HL-60/S4 treated with phorbol 12-myristate 13-acetate at 8.2 ng/mL for 4 days and 3 days (cell line): Measurements from ENCODE around the gene SLC12A2.

Source experiments
- in situ Hi-C: fragments of 300-500 bp; cut with MboI; formaldehyde crosslinking; loops from 2 replicates; pipeline ENCODE4 v1.15.0; 2022; ENCODE audit warnings: low sequenced_read_pairs

Gene SLC12A2

GRCh38 chr5:128216860-128217531 is 133.4 kb downstream of the SLC12A2 start:
- in situ Hi-C loops: loop anchor here (25.0 kb wide), 1 partner anchor 655 kb away; no protein-coding TSS in a partner anchor

DNA sequence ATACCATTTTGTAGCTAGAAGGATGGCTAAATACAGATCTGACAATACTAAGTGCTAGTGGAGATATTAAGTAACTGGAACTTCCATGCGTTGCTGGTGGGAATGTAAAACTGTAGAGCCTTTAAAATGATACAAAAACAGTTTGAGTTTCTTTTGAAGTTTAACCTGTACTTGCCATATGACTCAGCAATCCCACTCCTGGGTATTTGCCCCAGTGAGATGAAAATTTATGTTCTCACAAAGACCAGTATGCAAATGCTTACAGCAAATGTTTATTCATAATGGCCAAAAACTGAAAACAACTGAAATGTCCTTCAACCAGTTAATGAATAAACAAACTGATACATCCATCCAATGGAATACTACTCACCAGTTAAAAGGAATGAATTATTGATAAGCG is 137.3 kb downstream of the SLC12A2 start:
- in situ Hi-C loops: loop anchor here (25.0 kb wide), 1 partner anchor 659 kb away; no protein-coding TSS in a partner anchor

GRCh38 chr5:128224336-128224735 is 140.8 kb downstream of the SLC12A2 start:
- in situ Hi-C loops: loop anchor here (25.0 kb wide), 1 partner anchor 662 kb away; no protein-coding TSS in a partner anchor

- in situ Hi-C loops: no loop called here
Measured at GRCh38 chr5:128225245-128226030, 141.9 kb downstream of the SLC12A2 start.

DNA sequence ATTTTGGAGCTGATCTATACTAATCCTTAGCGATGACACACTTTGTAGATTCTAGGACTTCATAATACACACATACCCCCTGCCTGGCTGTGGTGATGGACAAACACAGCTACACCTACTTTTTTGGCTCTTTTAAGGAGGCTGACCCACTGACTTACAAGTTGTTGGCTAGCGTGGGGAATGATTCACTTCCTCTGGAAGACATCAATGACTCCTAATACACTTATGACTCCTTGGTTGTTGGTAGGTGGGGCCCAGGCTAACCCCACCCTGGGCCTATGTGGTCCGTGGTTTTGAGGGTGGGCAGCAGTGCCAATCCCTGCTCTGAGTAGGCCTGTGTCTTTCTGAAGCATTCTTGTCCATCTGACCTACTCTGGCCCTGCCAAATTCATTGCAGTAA is 144.4 kb downstream of the SLC12A2 start:
- in situ Hi-C loops: no loop called here

DNA sequence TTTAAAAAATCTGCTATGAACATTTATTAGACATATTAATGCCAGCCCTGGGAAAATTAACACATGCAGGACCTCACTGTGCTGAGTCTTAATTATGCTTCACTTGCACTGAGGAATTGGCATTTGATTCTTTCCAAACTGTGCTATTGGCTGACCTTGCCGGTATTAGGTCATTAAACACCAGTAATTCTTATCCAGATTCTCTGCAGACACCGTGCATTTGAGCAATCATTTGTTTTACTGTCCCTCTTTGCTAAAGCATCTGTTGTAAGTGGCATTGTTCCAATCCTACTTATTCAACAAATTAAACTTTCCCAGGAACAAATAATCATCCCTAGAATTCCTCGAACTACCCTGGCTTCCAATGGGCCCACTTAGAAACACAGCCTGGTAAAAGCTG is 145.0 kb downstream of the SLC12A2 start:
- in situ Hi-C loops: no loop called here

DNA sequence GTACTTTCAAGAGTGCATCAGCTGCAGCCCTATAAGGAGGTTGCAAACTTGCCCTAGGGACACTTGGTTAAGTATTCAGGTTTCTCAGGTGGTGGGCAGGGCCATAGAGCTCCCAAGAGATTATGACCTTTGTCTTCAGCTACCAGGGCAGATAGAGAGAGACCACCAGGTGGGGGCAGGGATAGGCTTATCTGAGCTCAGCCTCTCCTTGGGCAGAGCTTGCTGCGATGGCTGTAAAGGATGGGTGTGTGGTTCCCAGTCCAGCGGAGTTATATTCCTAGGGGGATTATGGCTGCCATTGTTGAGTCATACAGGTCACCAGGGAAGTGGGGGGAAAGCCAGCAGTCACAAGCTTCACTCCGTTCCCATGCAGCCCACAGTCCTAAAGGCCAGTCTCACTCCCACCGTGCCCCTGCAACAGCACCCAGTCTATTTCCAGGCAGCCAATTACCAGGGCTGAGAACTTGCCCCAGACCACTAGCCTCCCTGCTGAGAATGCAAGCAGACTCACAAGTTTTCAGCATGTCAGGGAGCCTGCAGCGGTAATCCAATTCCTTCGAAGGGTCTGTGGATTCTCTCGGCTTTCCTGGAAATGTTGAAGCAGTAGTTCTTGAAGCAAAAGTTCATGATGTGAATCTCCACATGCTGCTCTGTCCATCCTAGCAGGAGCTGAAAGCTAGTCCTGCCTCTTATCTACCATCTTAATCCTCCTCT is 151.5 kb downstream of the SLC12A2 start:
- in situ Hi-C loops: no loop called here

- in situ Hi-C loops: no loop called here
Measured at GRCh38 chr5:128236334-128236733, 152.8 kb downstream of the SLC12A2 start.

- in situ Hi-C loops: no loop called here
Measured at GRCh38 chr5:128237000-128237399, 153.4 kb downstream of the SLC12A2 start.

GRCh38 chr5:128237546-128237945 is 154.0 kb downstream of the SLC12A2 start:
- in situ Hi-C loops: no loop called here
